Cerebellar nuclear complex (tissue), 1 donor: Measurements from ENCODE around the gene CACHD1.

Source experiments
- DNase-seq, 2 experiments: peaks; one replicate each; lab custom pipeline; 2025; lab: John Stamatoyannopoulos, UW

CACHD1 gene

GRCh38 chr1:64550510-64550909 is 80.6 kb downstream of the CACHD1 start:
- DNase-seq: no peak

GRCh38 chr1:64550946-64551605 is 81.1 kb downstream of the CACHD1 start:
- no peak for DNase-seq

- no peak for DNase-seq
Observed at GRCh38 chr1:64553285-64553684, 83.4 kb downstream of the CACHD1 start.

GRCh38 chr1:64555947-64556346 is 86.0 kb downstream of the CACHD1 start:
- DNase-seq: no peak

GRCh38 chr1:64561993-64562392 is 92.1 kb downstream of the CACHD1 start:
- no peak for DNase-seq

GRCh38 chr1:64563958-64564565 is 94.1 kb downstream of the CACHD1 start:
- no peak for DNase-seq

GRCh38 chr1:64564891-64565290 is 95.0 kb downstream of the CACHD1 start:
- DNase-seq: no peak

- DNase-seq: no peak
Observed at GRCh38 chr1:64567426-64568170, 97.7 kb downstream of the CACHD1 start.

GRCh38 chr1:64568171-64568450 is 98.2 kb downstream of the CACHD1 start:
- no peak for DNase-seq

GRCh38 chr1:64569411-64569810 is 99.5 kb downstream of the CACHD1 start:
- no peak for DNase-seq

- no peak for DNase-seq
Observed at GRCh38 chr1:64570267-64570855, 100.4 kb downstream of the CACHD1 start.

- DNase-seq: no peak
Observed at GRCh38 chr1:64572222-64572900, 102.4 kb downstream of the CACHD1 start.

GRCh38 chr1:64574301-64574700 is 104.4 kb downstream of the CACHD1 start:
- no peak for DNase-seq

- DNase-seq: no peak
Observed at GRCh38 chr1:64575881-64576676, 106.2 kb downstream of the CACHD1 start.

GRCh38 chr1:64578270-64578973 is 108.5 kb downstream of the CACHD1 start:
- no peak for DNase-seq

GRCh38 chr1:64579767-64580166 is 109.8 kb downstream of the CACHD1 start:
- DNase-seq: no peak

GRCh38 chr1:64581135-64581842 is 111.4 kb downstream of the CACHD1 start:
- no peak for DNase-seq

GRCh38 chr1:64581843-64582185 is 111.9 kb downstream of the CACHD1 start:
- DNase-seq: no peak

GRCh38 chr1:64584479-64584878 is 114.5 kb downstream of the CACHD1 start:
- DNase-seq: no peak

GRCh38 chr1:64588876-64589275 is 118.9 kb downstream of the CACHD1 start:
- no peak for DNase-seq
